GM12878 (cell line): Measurements from ENCODE around the gene LZTFL1. TPM values are rescaled to one million over a fixed set of nuclear protein-coding genes. Genes with fewer than 3 reads are reported as not detected.

Experiments
- ASH2L ChIP-seq: fragments of 300-600, 200-600 bp; sonication (generic); IDR thresholded peaks from 2 replicates; pipeline ENCODE4 v1.6.1; 2017; ENCODE audit warnings: low read depth, mild to moderate bottlenecking, borderline replicate concordance
- ATF7 ChIP-seq: fragments of 450-650 bp; IDR thresholded peaks from 2 replicates; pipeline ENCODE4 v1.6.1; 2016; ENCODE audit warnings: low read depth, mild to moderate bottlenecking
- BCL11A ChIP-seq: IDR thresholded peaks from 2 replicates; pipeline ENCODE4 v1.6.1; 2011; ENCODE audit warnings: low read depth, low read length
- CREM ChIP-seq: IDR thresholded peaks from 2 replicates; pipeline ENCODE4 v1.6.1; 2014; ENCODE audit warnings: antibody characterized with exemption, low read depth
- ELK1 ChIP-seq: IDR thresholded peaks from 2 replicates; pipeline ENCODE4 v1.6.1; 2012; ENCODE audit warnings: low read depth, low read length, improper control_type of control experiment
- FOS ChIP-seq: IDR thresholded peaks from 3 replicates; pipeline ENCODE4 v1.6.1; 2011; ENCODE audit warnings: borderline replicate concordance; ENCODE audit not compliant: insufficient read length; ENCODE audit errors: extremely low read depth
- MAX ChIP-seq: IDR thresholded peaks from 2 replicates; pipeline ENCODE4 v1.6.1; 2012; ENCODE audit warnings: low read depth, low read length, improper control_type of control experiment
- NFYB ChIP-seq: IDR thresholded peaks from 2 replicates; pipeline ENCODE4 v1.6.1; 2011; ENCODE audit warnings: low read depth, mild to moderate bottlenecking, low read length, improper control_type of control experiment, moderate library complexity; ENCODE audit not compliant: insufficient read depth
- REST ChIP-seq: IDR thresholded peaks from 2 replicates; pipeline ENCODE4 v1.6.1; 2012; ENCODE audit warnings: mild to moderate bottlenecking, low read depth, low read length
- SMAD5 ChIP-seq: IDR thresholded peaks from 2 replicates; pipeline ENCODE4 v1.6.1; 2016; ENCODE audit warnings: antibody characterized with exemption, low read depth
- ZBTB11 ChIP-seq: fragments of 450-650 bp; formaldehyde crosslinking; IDR thresholded peaks from 2 replicates; pipeline ENCODE4 v1.5.0; 2022; ENCODE audit warnings: mild to moderate bottlenecking, missing genetic modification characterization
- polyA plus RNA-seq, 11 experiments: library from polyadenylated mRNA; depleted of rRNA in 4 of 11; unstranded in 6 of 11; stranded (reverse) in 5 of 11; fragments of >200 nt; fragmentation: Nextera tagmentation in 4 of 11; fragmentation: Illumina TruSeq in 1 of 11; extraction: Ambion mirVana in 4 of 11; extraction: Trizol in 1 of 11; gene quantifications; 1 replicate in 1 of 11; 2 replicates in 10 of 11; pipeline versions ENCODE4 v1.2.1 to v1.2.3, GENCODE V29; 2011 to 2016; ENCODE audit warnings: inconsistent platforms in 2 of 11, missing spikeins in 2 of 11, low read depth in 1 of 11
- total RNA-seq, 4 experiments: library from RNA; depleted of rRNA in 3 of 4; stranded (reverse); fragments of >200 nt in 3 of 4; fragmentation: Illumina TruSeq in 1 of 4; extraction: Trizol in 1 of 4; gene quantifications; 2 replicates each; pipeline versions ENCODE4 v1.2.1 to v1.2.3, GENCODE V29; 2013 to 2021

Gene LZTFL1
- total and polyA plus RNA-seq, 10 of the 15 experiments (the other 5 are each of a cell fraction or from before 2014, with no cell fraction given), result 9.8 to 74.1 (median 11.9) TPM

GRCh38 chr3:45776301-45776595 is 65.7 kb downstream of the LZTFL1 start (continued):
- TF ChIP-seq REST, result no peak
- no peak for TF ChIP-seq SMAD5
- no peak for TF ChIP-seq BCL11A
- no peak for TF ChIP-seq NFYB
- no peak for TF ChIP-seq FOS
- no peak for TF ChIP-seq ATF7
- no peak for TF ChIP-seq CREM
- no peak for TF ChIP-seq ASH2L
- TF ChIP-seq ZBTB11 (CRISPR knock-in tag), result no peak
- no peak for TF ChIP-seq ELK1
- TF ChIP-seq MAX, result no peak
- TF ChIP-seq, all 136 proteins: peak for 0
